LNCaP clone FGC (cell line): Measurements from ENCODE around the gene SMS.

Experiments
- DNase-seq: peaks from one replicate; pipeline ENCODE4 v3.0.0-alpha.2; 2011; ENCODE audit warnings: low read depth
- H3K4me3 ChIP-seq: 2 replicates; pipeline ENCODE4 v1.5.1; 2011; ENCODE audit warnings: mild to moderate bottlenecking, low read depth, low read length, control low read depth
- CTCF ChIP-seq: IDR thresholded peaks from 2 replicates; pipeline ENCODE4 v1.5.1; 2012; ENCODE audit warnings: mild to moderate bottlenecking; ENCODE audit not compliant: control insufficient read depth, insufficient read depth; ENCODE audit errors: extremely low read depth

The SMS gene

DNA sequence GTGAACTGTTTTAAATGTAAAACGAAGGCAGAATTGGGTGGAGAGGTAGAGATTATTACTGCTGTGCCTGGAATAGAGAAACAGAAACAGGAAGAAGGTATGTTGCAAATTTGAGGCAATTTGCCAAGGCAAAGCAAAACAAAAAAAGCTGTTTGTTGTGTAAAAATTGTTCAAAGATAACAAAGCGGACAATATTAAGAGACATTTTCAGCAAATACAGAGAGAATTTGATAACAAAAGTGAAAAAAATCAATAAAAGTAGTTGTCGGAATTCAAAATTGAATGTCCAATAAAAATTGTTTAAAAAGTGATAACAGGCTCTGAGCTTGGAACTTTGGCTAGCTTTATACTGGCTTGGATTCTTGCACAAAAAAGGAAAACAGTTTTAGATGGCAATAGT lies 14.4 kb upstream of the SMS start:
- no peak for TF ChIP-seq CTCF
- no peak for DNase-seq
- H3K4me3 ChIP-seq = no peak overlapping the region

GRCh38 chrX:21926527-21927278 lies 13.8 kb upstream of the SMS start:
- no peak overlapping the region for H3K4me3 ChIP-seq
- no peak for TF ChIP-seq CTCF
- no peak for DNase-seq

- no peak overlapping the region for H3K4me3 ChIP-seq
- no peak for DNase-seq
- TF ChIP-seq CTCF = no peak
Measured at GRCh38 chrX:21929209-21929608, 11.3 kb upstream of the SMS start.

- no peak for TF ChIP-seq CTCF
- DNase-seq = no peak
Measured at GRCh38 chrX:21930986-21931385, 9.5 kb upstream of the SMS start.

DNA sequence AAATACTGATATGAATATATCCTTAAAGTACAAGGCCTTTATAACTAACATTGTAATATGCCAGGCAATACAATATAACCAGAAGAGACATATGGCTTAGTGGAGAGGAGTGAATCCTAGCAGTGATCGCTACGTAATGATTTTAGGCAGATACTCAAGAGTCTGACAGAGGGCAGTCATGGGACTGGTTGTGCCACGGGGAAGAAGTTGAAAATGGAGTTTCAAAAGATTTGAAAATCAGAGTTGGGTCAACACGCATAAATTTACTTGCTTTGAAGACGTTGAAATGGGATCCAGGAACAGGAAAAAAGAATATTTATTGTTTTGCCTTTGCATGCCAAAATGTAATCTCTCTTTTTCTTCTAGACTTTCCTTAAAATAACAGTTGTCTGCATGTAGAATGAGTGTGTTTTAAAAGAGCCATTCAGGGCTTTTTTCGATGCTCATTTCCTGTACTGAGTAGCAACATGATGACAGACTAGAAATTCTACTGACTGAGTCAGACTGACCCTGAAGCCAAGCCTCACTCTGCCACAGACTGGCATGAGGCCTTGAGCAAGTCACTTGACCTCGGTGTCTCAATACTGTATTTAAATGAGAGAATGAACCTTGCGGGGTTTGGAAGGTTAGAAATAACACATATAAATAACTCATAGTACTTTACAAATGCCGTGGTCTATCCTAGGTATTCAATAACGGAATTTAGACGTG lies 8.1 kb upstream of the SMS start:
- DNase-seq = no peak
- H3K4me3 ChIP-seq = no peak overlapping the region
- no peak for TF ChIP-seq CTCF

More at GRCh38 chrX:21930986-21931385, 9.5 kb upstream of the SMS start:
- no peak overlapping the region for H3K4me3 ChIP-seq

DNA sequence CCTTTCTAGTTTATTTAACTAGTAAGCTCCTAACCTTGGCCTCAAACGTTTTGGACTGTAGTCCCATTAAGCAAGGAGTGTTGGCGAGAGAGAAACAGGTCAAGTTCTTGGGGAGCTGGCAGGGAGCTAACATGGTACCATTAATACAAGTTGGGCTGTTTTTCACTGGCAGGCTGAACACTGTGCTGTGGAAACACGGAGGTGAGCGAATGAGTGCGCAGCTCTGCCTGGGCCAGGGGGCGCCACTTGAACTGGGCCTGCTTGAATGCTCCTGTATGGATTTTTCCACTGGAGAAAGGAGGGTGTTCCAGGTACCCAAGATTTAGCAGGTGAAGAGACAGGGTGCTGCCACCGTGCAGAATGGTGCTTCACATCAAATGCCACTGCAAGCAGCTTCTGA lies 7.4 kb upstream of the SMS start:
- H3K4me3 ChIP-seq = no peak overlapping the region
- TF ChIP-seq CTCF = no peak
- DNase-seq = no peak
